GM21723 (cell line): ENCODE data around the gene CFAP99.
"Not testable (repeated sequence)": the region's sequence is repeated elsewhere in the genome, so short reads cannot be mapped to it uniquely, and the experiment has no call there.

ENCODE experiments used
- ATAC-seq: cut with Tn5 transposase; IDR thresholded peaks from one replicate; pipeline ENCODE4 v1.9.1; 2021; ENCODE audit warnings: mild to moderate bottlenecking, moderate library complexity; ENCODE audit not compliant: unreplicated experiment

The CFAP99 gene

GRCh38 chr4:2465032-2465431 is 46.3 kb downstream of the CFAP99 start:
- ATAC-seq = no peak

DNA sequence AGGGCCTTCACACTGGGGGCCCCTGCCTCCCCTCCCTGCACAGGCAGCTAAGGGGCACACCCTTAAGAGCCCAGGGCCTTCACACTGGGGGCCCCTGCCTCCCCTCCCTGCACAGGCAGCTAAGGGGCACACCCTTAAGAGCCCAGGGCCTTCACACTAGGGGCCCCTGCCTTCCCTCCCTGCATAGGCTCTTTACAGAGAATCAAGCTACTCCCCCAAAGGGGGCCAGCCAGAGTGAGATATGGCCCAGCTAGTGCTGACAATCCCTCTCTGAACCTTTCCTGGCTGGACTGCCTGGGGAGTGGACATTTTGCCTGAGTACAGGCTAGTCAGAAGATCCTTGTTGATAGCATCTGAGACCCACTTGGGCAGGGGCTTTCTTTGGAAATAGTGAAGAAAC is 46.8 kb downstream of the CFAP99 start:
- not testable (repeated sequence) for ATAC-seq

DNA sequence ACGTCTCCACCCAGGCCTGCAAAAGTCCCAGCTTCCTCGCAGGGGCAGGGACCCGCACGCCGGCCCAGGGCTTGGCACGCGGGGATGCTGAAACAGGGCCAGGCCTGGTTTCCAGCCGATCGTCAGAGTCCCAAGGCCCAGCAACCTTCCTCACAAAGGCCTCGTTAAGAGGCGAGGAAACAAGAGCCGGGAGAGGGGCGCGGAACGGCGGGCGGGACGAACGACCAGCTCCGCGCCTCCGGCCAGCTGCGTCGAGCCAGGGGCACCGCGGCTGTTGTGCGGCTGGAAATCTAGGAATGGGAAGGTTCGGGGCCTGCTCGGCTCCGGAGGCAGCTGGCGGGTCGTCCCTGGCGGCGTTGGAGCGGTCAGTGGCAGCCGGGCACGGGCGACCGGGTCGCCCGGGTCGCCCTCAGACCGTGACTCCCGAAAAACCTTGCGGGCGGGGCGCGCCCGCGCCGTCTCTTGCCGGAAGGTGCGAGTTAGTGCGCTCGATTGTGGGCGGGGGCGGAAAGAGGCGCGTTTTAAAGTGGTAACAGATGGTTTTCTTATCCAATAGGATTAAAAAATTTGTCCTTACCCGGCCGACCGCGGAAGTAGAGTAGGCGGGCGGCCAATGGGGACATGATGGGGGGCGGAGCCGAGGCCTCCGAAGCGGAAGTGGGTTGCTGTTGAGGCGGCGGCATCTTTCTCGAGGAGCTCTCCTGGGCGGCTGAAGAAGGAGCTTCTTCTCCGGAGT is 49.9 kb downstream of the CFAP99 start, which contains the start of gene RNF4:
Gene RNF4, plus strand, starts transcription at position 651 of the 736 bp plus-strand sequence. CDS start 21,388 bp downstream, outside the sequence.
- ATAC-seq = peak; percentile 79

DNA sequence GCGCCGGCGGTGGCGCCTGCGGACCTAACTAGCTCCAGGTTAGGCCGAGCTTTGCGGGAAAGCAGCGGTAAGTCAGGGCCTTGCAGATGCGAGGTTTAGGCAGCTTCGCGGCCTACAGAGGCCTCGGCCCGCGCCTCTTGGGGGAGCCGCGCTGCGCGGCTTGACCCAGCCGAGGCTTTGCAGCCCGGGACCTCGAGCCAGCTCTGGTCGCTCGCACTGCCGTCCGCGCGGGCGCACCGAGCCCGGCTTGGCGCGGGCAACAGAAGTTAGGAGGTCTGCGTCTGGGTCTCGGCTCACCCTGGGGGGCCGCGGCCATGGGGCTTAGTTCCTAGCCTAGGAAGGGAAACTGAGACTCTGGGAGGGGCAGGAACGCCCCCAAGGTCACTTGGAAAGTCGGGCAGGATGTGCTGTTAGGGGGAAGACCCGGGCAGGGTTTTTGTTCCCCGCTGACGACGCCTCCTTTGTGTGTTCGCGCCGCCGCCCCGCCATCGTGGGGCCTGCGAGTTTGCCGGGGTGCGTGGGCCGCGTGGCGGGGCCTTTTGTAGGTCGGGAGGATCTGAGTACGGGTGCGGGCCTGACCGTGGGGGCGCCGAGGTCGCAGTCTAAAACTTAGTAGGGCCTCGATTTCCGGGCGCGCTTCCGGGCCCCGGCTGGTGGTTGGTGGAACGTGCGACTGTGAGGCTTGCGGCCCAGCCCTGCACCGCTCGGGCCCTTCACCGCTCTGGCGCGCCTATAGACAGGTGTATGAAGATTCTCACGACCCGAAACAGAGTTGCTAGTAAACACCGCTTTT is 50.6 kb downstream of the CFAP99 start:
- ATAC-seq = peak; percentile 47

GRCh38 chr4:2470791-2471190 is 52.0 kb downstream of the CFAP99 start:
- no peak for ATAC-seq

DNA sequence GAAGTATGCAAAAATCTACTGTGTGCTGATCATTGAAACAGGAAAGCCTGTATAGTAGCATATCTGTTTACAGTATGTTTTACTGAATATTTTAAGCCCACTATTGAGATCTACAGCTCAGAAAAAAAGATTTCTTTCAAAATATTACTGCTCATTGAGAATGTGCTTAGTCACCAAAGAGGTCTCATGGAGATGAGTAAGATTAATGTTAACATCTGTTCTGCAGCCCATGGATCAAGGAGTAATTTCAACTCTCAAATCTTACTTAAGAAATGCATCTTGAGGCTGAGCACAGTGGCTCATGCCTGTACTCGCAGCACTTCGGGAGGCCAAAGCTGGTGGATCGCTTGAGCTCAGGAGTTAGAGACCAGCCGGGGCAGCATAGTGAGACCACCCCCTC is 53.4 kb downstream of the CFAP99 start:
- no peak for ATAC-seq

GRCh38 chr4:2478229-2478628 is 59.5 kb downstream of the CFAP99 start:
- ATAC-seq = no peak

- ATAC-seq = no peak
These were observed 61.9 kb downstream of the CFAP99 start for GRCh38 chr4:2480649-2481048.

DNA sequence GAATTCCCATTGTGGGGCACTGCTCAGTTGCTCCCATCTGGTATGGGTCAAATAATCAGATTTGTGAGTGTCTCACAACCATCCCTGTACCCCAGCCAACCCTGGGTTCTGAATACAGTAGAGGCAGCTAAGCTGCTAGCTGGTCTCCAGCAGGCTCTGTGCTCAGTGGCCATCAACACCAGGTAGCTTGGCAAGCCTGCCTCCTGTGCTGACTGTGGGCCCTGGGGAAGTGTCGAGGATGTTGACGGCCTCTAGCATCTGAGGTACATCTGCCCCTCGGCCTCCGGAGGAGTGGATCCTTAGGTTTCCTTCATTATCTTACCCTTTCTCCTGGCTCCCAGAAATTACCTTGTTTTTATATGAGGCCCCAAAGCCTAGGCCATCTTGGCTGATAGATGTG is 63.4 kb downstream of the CFAP99 start:
- ATAC-seq = no peak

DNA sequence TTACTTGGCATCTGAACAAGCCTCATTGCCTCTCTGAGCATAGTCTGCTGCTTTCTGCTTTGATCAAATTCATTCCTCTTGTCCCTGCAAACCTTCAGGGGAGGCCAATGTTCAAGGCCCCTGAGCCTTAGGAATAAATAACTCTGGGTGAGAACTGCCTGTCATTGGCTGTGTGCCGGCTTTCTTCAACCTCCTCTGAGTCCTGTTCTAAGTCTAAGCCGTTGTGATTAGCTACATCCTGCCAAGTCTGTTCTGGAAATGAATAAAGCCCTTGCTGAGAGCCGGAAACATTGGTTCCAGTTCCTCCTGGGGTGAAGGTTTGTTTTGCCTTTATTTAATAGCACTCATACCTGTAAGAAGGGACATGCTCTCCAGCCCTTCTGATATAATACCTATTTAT is 63.9 kb downstream of the CFAP99 start:
- peak; percentile 39 for ATAC-seq

- ATAC-seq = no peak
These were observed 64.5 kb downstream of the CFAP99 start for GRCh38 chr4:2483237-2483636.

- no peak for ATAC-seq
These were observed 65.4 kb downstream of the CFAP99 start for GRCh38 chr4:2484185-2484584.

- peak; percentile 73 for ATAC-seq
These were observed 66.2 kb downstream of the CFAP99 start for GRCh38 chr4:2484993-2485392.

- no peak for ATAC-seq
These were observed 67.2 kb downstream of the CFAP99 start for GRCh38 chr4:2485956-2486355.

- ATAC-seq = no peak
These were observed 68.2 kb downstream of the CFAP99 start for GRCh38 chr4:2486981-2487380.

DNA sequence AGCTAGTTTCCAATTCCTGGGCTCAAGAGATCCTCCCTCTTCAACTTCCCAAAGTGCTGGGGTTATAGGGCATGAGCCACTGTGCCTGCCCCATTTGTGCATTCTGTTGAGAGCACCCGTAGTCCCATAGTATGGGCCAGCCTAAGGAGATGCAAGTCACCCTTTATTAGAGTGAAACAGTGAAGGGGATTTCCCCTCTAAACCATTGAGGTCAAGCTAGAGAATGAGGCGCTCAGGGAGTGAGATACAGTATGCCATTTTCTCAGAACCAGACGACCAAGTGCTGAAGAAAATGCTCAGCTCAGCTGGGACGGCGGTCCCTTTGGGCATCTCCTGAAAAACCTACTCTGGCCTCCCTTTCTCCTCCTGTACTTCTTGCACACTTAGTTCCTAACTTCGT is 68.9 kb downstream of the CFAP99 start:
- peak; percentile 64 for ATAC-seq

DNA sequence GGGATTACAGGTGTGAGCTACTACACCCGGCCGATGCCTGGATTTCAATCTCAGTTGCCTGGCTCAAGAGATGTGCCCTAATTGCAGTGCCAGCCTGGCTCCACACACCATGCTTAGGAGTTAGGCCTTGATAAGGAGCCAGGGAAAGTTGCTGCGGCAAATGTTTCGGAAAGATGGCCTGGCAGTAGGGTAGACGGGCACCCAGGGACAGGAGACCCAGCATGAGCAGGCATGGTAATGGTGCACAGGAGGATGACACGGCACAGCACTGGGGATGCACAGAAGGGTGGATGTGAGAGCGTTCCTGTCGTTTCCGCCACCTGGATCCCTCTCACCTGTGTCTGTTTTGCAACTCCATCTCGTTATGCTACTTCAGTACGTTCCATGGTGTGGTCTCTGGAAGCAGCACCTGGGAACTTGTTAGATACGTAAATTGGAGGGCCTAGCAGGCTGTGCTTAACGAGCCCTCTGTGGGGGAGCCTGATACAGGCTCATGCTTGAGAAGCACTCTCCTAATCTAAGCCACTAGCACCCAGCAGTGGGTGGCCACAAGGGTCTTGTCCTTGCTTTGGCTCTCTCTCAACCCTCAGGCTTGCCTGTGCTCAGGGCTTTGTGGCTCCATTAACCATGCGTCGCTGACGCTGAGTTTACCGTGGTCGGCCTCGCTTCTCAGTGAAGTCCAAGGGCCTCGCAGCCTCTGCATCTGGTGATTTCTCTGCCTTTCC is 70.5 kb downstream of the CFAP99 start:
- ATAC-seq = no peak

GRCh38 chr4:2489841-2490552 is 71.2 kb downstream of the CFAP99 start:
- ATAC-seq = no peak

DNA sequence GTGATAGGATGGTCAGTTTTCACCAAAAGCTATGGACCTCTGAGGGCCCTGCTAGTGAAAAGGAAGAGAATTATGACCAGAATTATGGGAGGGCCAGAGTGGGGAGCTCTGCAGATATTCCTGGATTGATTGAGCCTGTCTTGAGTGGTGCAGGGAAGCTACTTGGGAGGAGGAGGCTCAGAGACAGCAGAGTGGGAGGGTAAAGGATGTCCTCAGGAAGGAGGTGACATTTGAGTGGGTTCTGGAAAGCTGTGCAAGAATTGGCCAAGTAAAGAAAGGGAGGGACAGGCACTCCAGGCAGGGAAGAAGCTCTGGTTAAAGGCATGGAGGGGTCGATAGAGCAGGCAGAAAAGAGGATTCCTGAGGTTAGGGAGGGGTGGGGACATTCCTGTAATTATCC is 74.2 kb downstream of the CFAP99 start:
- ATAC-seq = no peak

- ATAC-seq = no peak
These were observed 76.2 kb downstream of the CFAP99 start for GRCh38 chr4:2494992-2495391.

DNA sequence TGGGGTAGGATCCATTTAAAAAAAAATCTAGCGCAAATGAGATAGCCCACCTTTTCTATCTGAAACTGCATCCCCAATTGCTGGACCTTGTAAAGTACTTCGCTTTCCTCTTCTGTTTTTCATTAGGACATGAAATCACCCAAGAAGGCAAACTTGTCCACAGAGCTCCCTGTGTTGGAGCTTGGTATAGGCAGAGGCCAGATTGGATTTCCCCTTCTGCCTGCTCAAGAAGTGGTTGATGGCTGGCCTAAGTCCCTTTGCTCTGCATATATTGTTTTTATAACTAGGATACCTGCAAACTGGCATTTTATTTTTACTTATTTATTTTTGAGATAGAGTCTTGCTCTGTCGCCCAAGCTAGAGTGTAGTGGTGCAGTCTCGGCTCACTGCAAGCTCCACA is 78.6 kb downstream of the CFAP99 start:
- ATAC-seq = no peak
